Breast epithelium (tissue), 3 donors: ENCODE data around the gene PCDH9.

Experiments
- POLR2A ChIP-seq: fragments of 450-650 bp; IDR thresholded peaks from one replicate; pipeline ENCODE4 v1.6.1; 2016; ENCODE audit warnings: antibody characterized with exemption, mild to moderate bottlenecking, moderate library complexity
- POLR2AphosphoS5 ChIP-seq, 3 donors: sonication (generic); formaldehyde crosslinking; IDR thresholded peaks; one replicate each; pipeline ENCODE4 v1.6.1; 2017; ENCODE audit warnings: antibody characterized with exemption in 3 of 3
- TF ChIP-seq, protein P1 (sequence below), 3 donors: fragments of 450-650 bp; IDR thresholded peaks; one replicate each; pipeline ENCODE4 v1.5.1; 2016 to 2017; ENCODE audit warnings: antibody characterized with exemption in 3 of 3, mild to moderate bottlenecking in 3 of 3, moderate library complexity in 3 of 3

DNA sequence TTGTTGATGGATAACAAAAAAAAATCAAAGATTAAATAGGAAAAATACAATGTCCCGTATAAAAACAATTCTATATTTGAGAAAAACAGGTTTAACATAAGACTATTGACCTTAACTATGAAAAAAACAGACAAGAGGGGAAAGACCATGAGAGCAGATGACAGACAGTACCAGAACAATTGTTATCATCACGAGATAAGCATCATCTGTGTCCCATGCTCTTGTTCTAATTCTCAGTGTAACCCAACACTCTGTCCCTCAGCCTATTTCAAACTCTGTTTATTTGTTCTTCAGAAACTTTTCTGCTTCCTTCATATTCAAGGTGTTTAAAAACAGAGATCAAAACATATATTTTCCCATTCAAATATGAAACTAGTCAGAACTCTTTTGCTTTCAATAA lies 216.4 kb downstream of the PCDH9 start:
- no peak for TF ChIP-seq POLR2A
- TF ChIP-seq, protein P1, sequence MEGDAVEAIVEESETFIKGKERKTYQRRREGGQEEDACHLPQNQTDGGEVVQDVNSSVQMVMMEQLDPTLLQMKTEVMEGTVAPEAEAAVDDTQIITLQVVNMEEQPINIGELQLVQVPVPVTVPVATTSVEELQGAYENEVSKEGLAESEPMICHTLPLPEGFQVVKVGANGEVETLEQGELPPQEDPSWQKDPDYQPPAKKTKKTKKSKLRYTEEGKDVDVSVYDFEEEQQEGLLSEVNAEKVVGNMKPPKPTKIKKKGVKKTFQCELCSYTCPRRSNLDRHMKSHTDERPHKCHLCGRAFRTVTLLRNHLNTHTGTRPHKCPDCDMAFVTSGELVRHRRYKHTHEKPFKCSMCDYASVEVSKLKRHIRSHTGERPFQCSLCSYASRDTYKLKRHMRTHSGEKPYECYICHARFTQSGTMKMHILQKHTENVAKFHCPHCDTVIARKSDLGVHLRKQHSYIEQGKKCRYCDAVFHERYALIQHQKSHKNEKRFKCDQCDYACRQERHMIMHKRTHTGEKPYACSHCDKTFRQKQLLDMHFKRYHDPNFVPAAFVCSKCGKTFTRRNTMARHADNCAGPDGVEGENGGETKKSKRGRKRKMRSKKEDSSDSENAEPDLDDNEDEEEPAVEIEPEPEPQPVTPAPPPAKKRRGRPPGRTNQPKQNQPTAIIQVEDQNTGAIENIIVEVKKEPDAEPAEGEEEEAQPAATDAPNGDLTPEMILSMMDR (IDR thresholded peaks at IDR 0.05) = no peak
- no peak for TF ChIP-seq POLR2AphosphoS5 (IDR thresholded peaks at IDR 0.05)
